ENCODE measurements around the gene GP2. TPM values are rescaled to one million over a fixed set of nuclear protein-coding genes. Genes with fewer than 3 reads are reported as not detected.

The GP2 gene
- total RNA-seq, 2 experiments from 2014 or later, result not detected

DNA sequence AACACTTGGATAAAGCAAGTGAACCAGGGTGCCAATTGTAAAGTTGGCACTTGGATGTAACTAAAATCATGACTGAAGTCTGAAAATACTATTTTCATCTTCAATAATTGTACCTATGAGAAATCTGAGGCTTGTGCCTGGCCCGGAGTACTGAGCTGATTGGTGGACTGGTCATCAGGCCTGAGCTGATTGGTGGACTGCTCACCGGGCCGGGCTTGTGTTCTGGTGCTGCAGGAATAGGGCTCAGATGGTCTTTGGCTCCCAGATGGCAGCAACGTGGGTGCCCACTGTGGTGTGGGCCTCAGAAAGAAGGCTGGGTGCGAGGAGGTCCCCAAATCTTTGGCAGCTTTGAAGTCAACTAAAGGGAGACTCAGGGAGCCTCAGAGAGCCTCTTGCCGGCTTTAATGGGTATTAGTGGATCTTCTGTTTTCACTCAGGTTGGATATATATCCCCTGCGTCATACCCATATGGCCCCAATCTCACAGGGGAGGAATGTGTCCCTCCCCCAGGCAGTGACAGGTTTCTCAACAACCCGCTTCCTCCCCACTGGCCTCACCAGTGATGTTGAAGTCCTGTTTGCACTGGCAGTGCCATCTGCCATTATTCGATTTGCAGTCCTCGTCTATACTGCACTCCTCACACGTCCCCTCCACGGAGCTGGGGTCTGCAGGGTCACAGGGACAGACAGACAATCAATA is 20.5 kb upstream of the GP2 start:
- H3K4me3 Mint-ChIP-seq, result no peak overlapping the region
- peaks cover 2% of the 10 kb centered on the region for H3K27me3 Mint-ChIP-seq
- intact Hi-C loops (cut with DNase I, micrococcal nuclease), result no loop called here
- H3K4me1 Mint-ChIP-seq, result no peaks in the 10 kb centered on the region
- ATAC-seq, result no peak
- ChIA-PET POLR2A (no interaction called here), CTCF (no interaction called here)
- H3K9me3 Mint-ChIP-seq (ENCODE audit: low read depth), result no peaks in the 10 kb centered on the region
- H3K36me3 Mint-ChIP-seq (ENCODE audit: low read depth), result no peaks in the 10 kb centered on the region
- H3K27ac Mint-ChIP-seq, result no peak overlapping the region
- no peak for DNase-seq

DNA sequence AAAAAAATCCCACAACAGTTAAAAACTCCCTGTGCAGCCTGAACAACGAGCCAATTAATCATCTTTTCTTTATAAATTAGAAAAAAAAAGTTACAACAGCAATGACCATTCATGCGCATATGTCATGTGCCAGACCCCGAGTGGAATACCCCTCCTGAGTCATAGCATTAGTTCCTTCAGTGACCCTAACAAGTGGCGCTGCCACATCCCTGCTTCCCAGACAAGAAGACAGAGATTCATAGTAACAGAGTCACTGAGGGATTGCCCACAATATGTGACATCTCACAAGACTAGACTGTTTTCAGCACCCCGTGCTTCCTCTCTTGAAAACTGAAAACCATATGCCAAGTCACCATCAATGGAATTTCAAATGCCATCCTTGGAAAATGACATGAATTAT is 17.3 kb upstream of the GP2 start:
- H3K27ac Mint-ChIP-seq, result no peak overlapping the region
- CTCF ChIA-PET, result no interaction called here
- ATAC-seq (no peak), DNase-seq (no peak)
- no peaks in the 10 kb centered on the region for H3K9me3 Mint-ChIP-seq (ENCODE audit: low read depth)
- H3K27me3 Mint-ChIP-seq, result peaks cover 2% of the 10 kb centered on the region
- H3K4me3 Mint-ChIP-seq, result no peak overlapping the region
- POLR2A ChIA-PET, result no interaction called here
- intact Hi-C loops (cut with DNase I, micrococcal nuclease), result no loop called here
- H3K4me1 Mint-ChIP-seq, result no peaks in the 10 kb centered on the region
- H3K36me3 Mint-ChIP-seq (ENCODE audit: low read depth), result no peaks in the 10 kb centered on the region

DNA sequence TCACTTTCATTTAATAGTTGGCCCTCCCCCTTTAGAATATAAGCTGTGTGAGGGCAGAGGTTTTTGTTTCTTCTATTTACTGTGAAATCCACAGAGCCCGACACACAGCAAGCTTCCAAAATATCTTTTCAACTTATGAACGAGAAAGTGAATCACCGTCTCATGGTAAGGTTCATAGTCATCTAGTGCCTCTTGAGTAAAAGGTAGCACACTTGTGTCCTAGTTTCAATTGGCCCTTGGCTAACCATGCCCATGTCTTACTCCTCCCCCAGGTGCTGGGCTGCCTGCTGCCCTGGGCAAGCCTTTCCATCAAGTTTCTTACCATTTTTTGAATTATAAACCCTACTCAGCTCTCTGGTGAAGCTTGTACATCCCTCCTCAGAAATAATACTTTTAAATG is 12.4 kb upstream of the GP2 start:
- H3K36me3 Mint-ChIP-seq (ENCODE audit: low read depth), result no peaks in the 10 kb centered on the region

DNA sequence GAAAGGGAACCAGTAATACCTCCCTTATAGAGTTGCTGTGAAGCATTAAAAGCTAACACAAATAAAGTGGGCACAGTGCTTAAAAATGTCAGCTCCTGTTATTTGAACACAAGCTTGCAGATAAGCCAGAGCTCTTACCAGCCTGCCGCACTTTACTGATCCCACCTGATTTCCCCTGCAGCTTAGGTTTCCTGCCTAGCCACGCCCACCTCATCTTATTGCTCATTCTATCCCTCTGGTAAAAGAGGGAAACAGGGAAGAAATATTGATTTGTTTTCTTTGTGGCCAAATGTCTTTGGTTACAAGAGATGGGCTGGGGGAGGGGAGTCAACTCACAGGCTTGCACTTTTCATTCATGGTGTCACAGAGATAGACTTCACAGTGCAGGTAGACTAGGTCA is 9.6 kb upstream of the GP2 start:
- ChIA-PET POLR2A (interaction anchor here (0.7 kb wide), 1 partner anchor 25 kb away, joined by 3 read pairs; no protein-coding TSS in a partner anchor), CTCF (no interaction called here)
- H3K4me3 Mint-ChIP-seq, result no peak overlapping the region
- H3K4me1 Mint-ChIP-seq, result no peaks in the 10 kb centered on the region
- intact Hi-C loops (cut with DNase I, micrococcal nuclease), result no loop called here
- H3K36me3 Mint-ChIP-seq (ENCODE audit: low read depth), result no peaks in the 10 kb centered on the region
- ATAC-seq (no peak), DNase-seq (no peak)
- no peak overlapping the region for H3K27ac Mint-ChIP-seq
- no peaks in the 10 kb centered on the region for H3K9me3 Mint-ChIP-seq (ENCODE audit: low read depth)
- H3K27me3 Mint-ChIP-seq, result peaks cover 2% of the 10 kb centered on the region

More for the DNA sequence above, 12.4 kb upstream of the GP2 start:
- Mint-ChIP-seq H3K27me3 (no peaks in the 10 kb centered on the region), H3K4me1 (no peaks in the 10 kb centered on the region), H3K9me3 (ENCODE audit: low read depth) (no peaks in the 10 kb centered on the region), H3K27ac (no peak overlapping the region), H3K4me3 (no peak overlapping the region)
- DNase-seq (no peak), ATAC-seq (no peak)
- ChIA-PET CTCF (no interaction called here), POLR2A (no interaction called here)
- intact Hi-C loops (cut with DNase I, micrococcal nuclease), result no loop called here

DNA sequence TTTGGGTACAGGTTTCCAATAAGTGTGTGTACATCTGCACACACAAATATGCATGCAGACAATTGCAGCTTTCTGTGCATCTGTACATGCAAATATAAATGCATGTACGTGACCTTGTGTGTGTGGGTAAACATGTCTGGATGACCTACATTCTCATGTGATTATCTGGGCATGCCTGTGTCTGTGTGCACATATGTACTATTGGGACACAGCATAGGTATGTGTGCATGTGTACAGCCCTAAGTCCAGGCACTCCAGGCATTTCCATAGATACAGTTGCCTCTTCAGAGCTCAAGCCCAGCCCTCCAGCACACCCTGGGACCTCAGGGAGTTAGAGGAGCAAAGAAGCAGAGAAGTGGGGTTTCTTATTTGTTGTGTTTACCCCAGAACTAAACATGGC is 7.1 kb upstream of the GP2 start:
- Mint-ChIP-seq H3K27me3 (peaks cover 2% of the 10 kb centered on the region), H3K4me3 (no peak overlapping the region), H3K9me3 (ENCODE audit: low read depth) (no peaks in the 10 kb centered on the region), H3K36me3 (ENCODE audit: low read depth) (no peaks in the 10 kb centered on the region), H3K27ac (no peak overlapping the region), H3K4me1 (no peaks in the 10 kb centered on the region)
- CTCF ChIA-PET, result no interaction called here
- DNase-seq, result no peak
- POLR2A ChIA-PET, result no interaction called here
- intact Hi-C loops (cut with DNase I, micrococcal nuclease), result no loop called here
- no peak for ATAC-seq

- H3K27ac Mint-ChIP-seq, result no peak overlapping the region
- no peaks in the 10 kb centered on the region for H3K36me3 Mint-ChIP-seq (ENCODE audit: low read depth)
- no peaks in the 10 kb centered on the region for H3K9me3 Mint-ChIP-seq (ENCODE audit: low read depth)
- peaks cover 2% of the 10 kb centered on the region for H3K27me3 Mint-ChIP-seq
- no peaks in the 10 kb centered on the region for H3K4me1 Mint-ChIP-seq
- DNase-seq, result no peak
- no peak overlapping the region for H3K4me3 Mint-ChIP-seq
- intact Hi-C loops (cut with DNase I, micrococcal nuclease), result no loop called here
- CTCF ChIA-PET, result no interaction called here
- POLR2A ChIA-PET, result no interaction called here
- ATAC-seq, result no peak
Observed at GRCh38 chr16:20333120-20333519, 5.8 kb upstream of the GP2 start.

- H3K27me3 Mint-ChIP-seq, result peaks cover 2% of the 10 kb centered on the region
- CTCF ChIA-PET, result no interaction called here
- no peak for ATAC-seq
Observed at GRCh38 chr16:20332411-20332810, 5.1 kb upstream of the GP2 start.

DNA sequence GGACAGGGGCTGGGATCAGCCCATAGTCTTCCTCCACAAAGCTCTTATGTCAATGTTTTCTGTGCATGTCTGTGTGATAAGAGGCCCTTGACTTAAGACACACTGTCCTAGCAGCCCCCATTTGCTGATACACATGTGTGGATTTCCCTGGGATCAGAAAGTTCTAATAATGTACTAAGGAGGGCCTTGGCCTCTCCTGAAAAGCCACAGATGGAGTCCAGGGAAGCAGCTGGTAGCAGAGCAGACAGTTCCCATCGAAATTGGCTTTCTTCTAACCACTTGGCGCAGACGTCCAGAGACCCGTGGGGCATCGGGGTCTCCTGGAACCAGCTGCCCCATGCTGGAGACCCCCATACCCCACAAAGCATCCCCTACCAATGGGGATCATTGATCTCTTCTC is 4.3 kb upstream of the GP2 start:
- Mint-ChIP-seq H3K36me3 (ENCODE audit: low read depth) (no peaks in the 10 kb centered on the region), H3K4me3 (no peak overlapping the region), H3K4me1 (no peaks in the 10 kb centered on the region), H3K27me3 (peaks cover 2% of the 10 kb centered on the region), H3K9me3 (ENCODE audit: low read depth) (no peaks in the 10 kb centered on the region), H3K27ac (no peak overlapping the region)
- POLR2A ChIA-PET, result no interaction called here
- DNase-seq (no peak), ATAC-seq (no peak)
- intact Hi-C loops (cut with DNase I, micrococcal nuclease), result no loop called here
- CTCF ChIA-PET, result no interaction called here

More at GRCh38 chr16:20332411-20332810, 5.1 kb upstream of the GP2 start:
- Mint-ChIP-seq H3K4me3 (no peak overlapping the region), H3K27ac (no peak overlapping the region), H3K9me3 (ENCODE audit: low read depth) (no peaks in the 10 kb centered on the region), H3K36me3 (ENCODE audit: low read depth) (no peaks in the 10 kb centered on the region), H3K4me1 (no peaks in the 10 kb centered on the region)
- no peak for DNase-seq
- POLR2A ChIA-PET, result no interaction called here
- intact Hi-C loops (cut with DNase I, micrococcal nuclease), result no loop called here

DNA sequence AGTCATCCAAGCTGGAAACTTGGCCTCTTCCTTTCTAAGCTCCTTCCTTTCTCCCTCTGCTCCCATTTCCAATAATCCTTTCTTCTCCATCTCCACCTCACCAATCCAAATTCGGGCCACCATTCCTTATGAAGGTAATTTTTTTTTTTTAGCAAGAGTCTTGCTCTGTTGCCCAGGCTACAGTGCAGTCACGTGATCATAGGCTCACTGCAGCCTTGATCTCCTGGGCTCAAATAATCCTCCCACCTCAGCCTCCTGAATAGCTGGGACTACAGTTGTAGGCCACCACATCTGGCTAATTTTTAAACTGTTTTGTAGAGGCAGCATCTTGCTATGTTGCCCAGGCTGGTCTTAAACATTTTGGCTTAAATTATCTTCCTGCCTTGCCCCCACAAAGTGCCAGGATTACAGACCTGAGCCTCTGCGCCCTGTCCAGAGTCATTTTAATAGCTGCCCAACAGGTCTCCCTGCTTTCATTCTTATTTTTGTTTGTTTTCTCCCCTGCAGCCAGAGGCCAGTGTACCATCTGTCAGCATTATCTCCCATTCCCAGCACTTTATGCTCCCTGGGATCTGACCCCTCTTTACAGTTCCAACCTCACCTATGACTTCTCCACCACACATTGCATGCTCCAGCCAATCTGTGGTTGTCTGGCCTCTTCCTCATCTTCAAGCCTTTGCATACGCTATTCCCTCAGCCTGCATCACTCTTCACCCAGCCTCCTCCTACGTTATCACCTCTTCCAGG is 2.3 kb upstream of the GP2 start:
- H3K36me3 Mint-ChIP-seq (ENCODE audit: low read depth), result no peaks in the 10 kb centered on the region
- no peak overlapping the region for H3K4me3 Mint-ChIP-seq
- H3K27me3 Mint-ChIP-seq, result peaks cover 2% of the 10 kb centered on the region
- DNase-seq, result no peak
- ATAC-seq, result no peak
- CTCF ChIA-PET, result interaction anchor here (0.7 kb wide), 2 partner anchors 10 to 74 kb away, joined by 3 to 4 read pairs; no protein-coding TSS in a partner anchor
- intact Hi-C loops (cut with DNase I, micrococcal nuclease), result no loop called here
- no peak overlapping the region for H3K27ac Mint-ChIP-seq
- POLR2A ChIA-PET, result no interaction called here
- no peaks in the 10 kb centered on the region for H3K4me1 Mint-ChIP-seq
- H3K9me3 Mint-ChIP-seq (ENCODE audit: low read depth), result no peaks in the 10 kb centered on the region

- POLR2A ChIA-PET, result no interaction called here
- Mint-ChIP-seq H3K9me3 (ENCODE audit: low read depth) (no peaks in the 10 kb centered on the region), H3K27me3 (no peaks in the 10 kb centered on the region), H3K4me1 (no peaks in the 10 kb centered on the region), H3K36me3 (ENCODE audit: low read depth) (no peaks in the 10 kb centered on the region), H3K4me3 (no peak overlapping the region), H3K27ac (no peak overlapping the region)
- intact Hi-C loops (cut with DNase I, micrococcal nuclease), result no loop called here
- DNase-seq, result no peak
- no peak for ATAC-seq
- CTCF ChIA-PET, result interaction anchor here (0.9 to 1.3 kb wide), 2 partner anchors 57 to 419 kb away, joined by 3 read pairs; no protein-coding TSS in a partner anchor
Observed at GRCh38 chr16:20326321-20326720, 992 bp downstream of the GP2 start.

GRCh38 chr16:20325005-20325404 is 2.3 kb downstream of the GP2 start:
- DNase-seq, result no peak
- H3K4me1 Mint-ChIP-seq, result no peaks in the 10 kb centered on the region
- CTCF ChIA-PET, result interaction anchor here (0.9 to 1.3 kb wide), 2 partner anchors 418 to 725 kb away, joined by 3 read pairs; no protein-coding TSS in a partner anchor
- no peaks in the 10 kb centered on the region for H3K9me3 Mint-ChIP-seq (ENCODE audit: low read depth)
- POLR2A ChIA-PET, result no interaction called here
- ATAC-seq, result no peak
- H3K27ac Mint-ChIP-seq, result no peak overlapping the region
- no peaks in the 10 kb centered on the region for H3K36me3 Mint-ChIP-seq (ENCODE audit: low read depth)
- H3K27me3 Mint-ChIP-seq, result no peaks in the 10 kb centered on the region
- no peak overlapping the region for H3K4me3 Mint-ChIP-seq
- intact Hi-C loops (cut with DNase I, micrococcal nuclease), result no loop called here

DNA sequence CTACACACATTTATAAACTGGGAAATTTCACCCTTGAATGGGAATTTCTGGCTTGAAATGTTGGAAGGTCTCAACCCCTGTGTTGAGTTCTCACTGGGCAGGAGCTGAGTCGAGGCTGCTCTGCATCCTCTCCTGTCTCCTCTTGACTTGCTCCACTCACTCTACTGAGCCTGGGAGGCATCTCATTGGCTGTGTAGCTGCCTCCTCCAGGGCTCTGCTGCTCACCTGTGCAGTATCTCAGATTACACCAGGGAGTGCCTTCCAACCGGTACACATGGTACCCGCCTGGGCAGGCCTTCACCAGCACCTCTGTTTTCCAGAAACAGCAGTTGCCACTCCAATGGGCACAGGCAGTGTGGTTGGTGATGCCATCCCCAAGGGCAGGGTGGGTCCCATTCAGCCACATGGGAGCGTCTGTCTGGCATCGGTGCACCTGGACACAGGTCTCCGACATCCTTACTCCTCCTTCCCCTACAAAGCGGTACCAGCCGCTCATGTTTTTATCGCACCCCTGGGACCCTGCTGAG is 3.7 kb downstream of the GP2 start:
- Mint-ChIP-seq H3K4me3 (no peak overlapping the region), H3K9me3 (ENCODE audit: low read depth) (no peaks in the 10 kb centered on the region), H3K36me3 (ENCODE audit: low read depth) (no peaks in the 10 kb centered on the region), H3K27ac (no peak overlapping the region), H3K27me3 (peaks cover 4% of the 10 kb centered on the region), H3K4me1 (no peaks in the 10 kb centered on the region)
- DNase-seq (no peak), ATAC-seq (no peak)
- ChIA-PET CTCF (interaction anchor here (0.9 kb wide), 1 partner anchor 24 kb away, joined by 7 read pairs; no protein-coding TSS in a partner anchor), POLR2A (no interaction called here)
- intact Hi-C loops (cut with DNase I, micrococcal nuclease), result no loop called here

All from activated CD4-positive, alpha-beta T cell treated with anti-CD3 and anti-CD28 coated beads for 36 hours (primary cell).